Epithelial cell of prostate (primary cell): ENCODE results near the gene MYL12A.

Source experiments
- DNase-seq: peaks from one replicate; pipeline ENCODE4 v3.0.0-alpha.2; 2011; ENCODE audit warnings: low read depth, low spot score
- H3K27ac ChIP-seq: fragments of 450-650 bp; 2 replicates; pipeline ENCODE4 v1.5.1; 2017; ENCODE audit warnings: mild to moderate bottlenecking

The MYL12A gene

GRCh38 chr18:3223356-3223755 lies 24.2 kb upstream of the MYL12A start:
- H3K27ac ChIP-seq = no peak overlapping the region
- no peak for DNase-seq

GRCh38 chr18:3224223-3224622 lies 23.4 kb upstream of the MYL12A start:
- no peak for DNase-seq
- no peak overlapping the region for H3K27ac ChIP-seq

GRCh38 chr18:3225588-3225987 lies 22.0 kb upstream of the MYL12A start:
- H3K27ac ChIP-seq = no peak overlapping the region
- DNase-seq = no peak

- DNase-seq = no peak
- H3K27ac ChIP-seq = no peak overlapping the region
Measured at GRCh38 chr18:3226048-3226447, 21.6 kb upstream of the MYL12A start.

- H3K27ac ChIP-seq = no peak overlapping the region
- DNase-seq = no peak
Measured at GRCh38 chr18:3230401-3231334, 16.9 kb upstream of the MYL12A start.

GRCh38 chr18:3233004-3233403 lies 14.6 kb upstream of the MYL12A start:
- no peak overlapping the region for H3K27ac ChIP-seq
- DNase-seq = no peak

GRCh38 chr18:3233433-3234168 lies 14.0 kb upstream of the MYL12A start:
- no peak for DNase-seq
- no peak overlapping the region for H3K27ac ChIP-seq

GRCh38 chr18:3234457-3234856 lies 13.1 kb upstream of the MYL12A start:
- H3K27ac ChIP-seq = no peak overlapping the region
- no peak for DNase-seq

- no peak overlapping the region for H3K27ac ChIP-seq
- DNase-seq = no peak
Measured at GRCh38 chr18:3235846-3236245, 11.8 kb upstream of the MYL12A start.

GRCh38 chr18:3236470-3236869 lies 11.1 kb upstream of the MYL12A start:
- no peak overlapping the region for H3K27ac ChIP-seq
- no peak for DNase-seq

- no peak overlapping the region for H3K27ac ChIP-seq
- DNase-seq = no peak
Measured at GRCh38 chr18:3238742-3239141, 8.9 kb upstream of the MYL12A start.

- no peak overlapping the region for H3K27ac ChIP-seq
- no peak for DNase-seq
Measured at GRCh38 chr18:3245185-3245564, 2.4 kb upstream of the MYL12A start.

- no peak for DNase-seq
Measured at GRCh38 chr18:3245853-3246634, 1.6 kb upstream of the MYL12A start.

GRCh38 chr18:3246635-3247239 lies 864 bp upstream of the MYL12A start:
- no peak for DNase-seq
- peak overlapping the region; percentile 96 for H3K27ac ChIP-seq

More at GRCh38 chr18:3245853-3246634, 1.6 kb upstream of the MYL12A start:
- peak overlapping the region; percentile 96 for H3K27ac ChIP-seq

GRCh38 chr18:3248062-3248657 lies 559 bp downstream of the MYL12A start:
- H3K27ac ChIP-seq = peak overlapping the region; percentile 96
- DNase-seq = no peak

- no peak for DNase-seq
- peak overlapping the region; percentile 96 for H3K27ac ChIP-seq
Measured at GRCh38 chr18:3248658-3249359, 1.2 kb downstream of the MYL12A start.

- no peak for DNase-seq
- peak overlapping the region; percentile 96 for H3K27ac ChIP-seq
Measured at GRCh38 chr18:3250237-3251107, 2.9 kb downstream of the MYL12A start.

- peak overlapping the region; percentile 96 for H3K27ac ChIP-seq
- no peak for DNase-seq
Measured at GRCh38 chr18:3251249-3251962, 3.8 kb downstream of the MYL12A start.
